Fibroblast of villous mesenchyme (primary cell): ENCODE data around the gene CES3. TPM values are rescaled to one million over a fixed set of nuclear protein-coding genes. Genes with fewer than 3 reads are reported as not detected.
"Not testable (repeated sequence)": the region's sequence is repeated elsewhere in the genome, so short reads cannot be mapped to it uniquely, and the experiment has no call there.

Source experiments
- DNase-seq: peaks from one replicate; pipeline ENCODE4 v3.0.0-alpha.2; 2010; ENCODE audit warnings: low read depth
- H3K4me3 ChIP-seq: 2 replicates; pipeline ENCODE4 v1.5.1; 2011; ENCODE audit warnings: low read depth, mild to moderate bottlenecking, low read length
- CTCF ChIP-seq: IDR thresholded peaks from 2 replicates; pipeline ENCODE4 v1.5.1; 2012; ENCODE audit warnings: low read depth, mild to moderate bottlenecking, low read length; ENCODE audit not compliant: insufficient read depth
- total RNA-seq: library from RNA; depleted of rRNA; stranded (reverse); fragments of >200 nt; gene quantifications from 2 replicates; pipeline ENCODE4 v1.2.3, GENCODE V29; 2012

Gene CES3
- total RNA-seq, 1 donor = not detected

GRCh38 chr16:66932076-66932475 is 29.0 kb upstream of the CES3 start:
- TF ChIP-seq CTCF = no peak
- no peak overlapping the region for H3K4me3 ChIP-seq
- no peak for DNase-seq

GRCh38 chr16:66933776-66934137 is 27.3 kb upstream of the CES3 start:
- TF ChIP-seq CTCF = no peak
- peak overlapping the region; percentile 78 for H3K4me3 ChIP-seq
- no peak for DNase-seq

GRCh38 chr16:66934138-66934838 is 26.8 kb upstream of the CES3 start, which contains the start of gene CIAO2B:
Gene CIAO2B (minus strand): TSS chr16:66934402. CDS start chr16:66934364, 38 bp downstream.
- DNase-seq = peak; percentile 87
- no peak for TF ChIP-seq CTCF
- peak within 1 kb of the TSS; percentile 78 for H3K4me3 ChIP-seq

GRCh38 chr16:66934839-66935313 is 26.2 kb upstream of the CES3 start:
- peak overlapping the region; percentile 78 for H3K4me3 ChIP-seq
- not testable (repeated sequence) for DNase-seq

- DNase-seq = peak; percentile 37
- no peak for TF ChIP-seq CTCF
These were observed 25.6 kb upstream of the CES3 start, which contains the start of gene CES2 for GRCh38 chr16:66935314-66936011. Gene CES2 (plus strand): TSS chr16:66935516. CDS start chr16:66935636, 120 bp downstream.

GRCh38 chr16:66936462-66936861 is 24.6 kb upstream of the CES3 start:
- TF ChIP-seq CTCF = no peak
- DNase-seq = no peak
- H3K4me3 ChIP-seq = peak overlapping the region; percentile 78

More at GRCh38 chr16:66935314-66936011, 25.6 kb upstream of the CES3 start, which contains the start of gene CES2:
- peak within 1 kb of the TSS; percentile 78 for H3K4me3 ChIP-seq

GRCh38 chr16:66936889-66937554 is 24.0 kb upstream of the CES3 start:
- DNase-seq = no peak
- no peak overlapping the region for H3K4me3 ChIP-seq
- no peak for TF ChIP-seq CTCF
